Fibroblast of peridontal ligament (primary cell): ENCODE results near the gene EMILIN3.

ENCODE experiments used
- DNase-seq: peaks from one replicate; pipeline ENCODE4 v3.0.0-alpha.2; 2010; ENCODE audit errors: extremely low read depth

EMILIN3 gene

GRCh38 chr20:41366546-41367392, at the start of gene EMILIN3:
Gene EMILIN3, minus strand, starts transcription at chr20:41366818. Its CDS starts 184 bp downstream, at chr20:41366634.
- DNase-seq: no peak

GRCh38 chr20:41415191-41415590, 48.6 kb upstream of the EMILIN3 start:
- DNase-seq: no peak

GRCh38 chr20:41413169-41413568, 46.6 kb upstream of the EMILIN3 start:
- no peak for DNase-seq

GRCh38 chr20:41412324-41413120, 45.9 kb upstream of the EMILIN3 start:
- no peak for DNase-seq

- peak; percentile 74 for DNase-seq
Measured at GRCh38 chr20:41411391-41411847, 44.8 kb upstream of the EMILIN3 start.

- DNase-seq: no peak
Measured at GRCh38 chr20:41408986-41409385, 42.4 kb upstream of the EMILIN3 start.

- no peak for DNase-seq
Measured at GRCh38 chr20:41408156-41408794, 41.7 kb upstream of the EMILIN3 start.

- DNase-seq: no peak
Measured at GRCh38 chr20:41407607-41408006, 41.0 kb upstream of the EMILIN3 start.

GRCh38 chr20:41406896-41407444, 40.4 kb upstream of the EMILIN3 start:
- no peak for DNase-seq

- DNase-seq: no peak
Measured at GRCh38 chr20:41406353-41406752, 39.7 kb upstream of the EMILIN3 start.

- no peak for DNase-seq
Measured at GRCh38 chr20:41405436-41405835, 38.8 kb upstream of the EMILIN3 start.

- no peak for DNase-seq
Measured at GRCh38 chr20:41403604-41404003, 37.0 kb upstream of the EMILIN3 start.

GRCh38 chr20:41398408-41398807, 31.8 kb upstream of the EMILIN3 start:
- peak; percentile 55 for DNase-seq

GRCh38 chr20:41395667-41396664, 29.3 kb upstream of the EMILIN3 start:
- no peak for DNase-seq

GRCh38 chr20:41394931-41395666, 28.5 kb upstream of the EMILIN3 start:
- DNase-seq: no peak

- DNase-seq: no peak
Measured at GRCh38 chr20:41394081-41394480, 27.5 kb upstream of the EMILIN3 start.

- DNase-seq: no peak
Measured at GRCh38 chr20:41393705-41394066, 27.1 kb upstream of the EMILIN3 start.

GRCh38 chr20:41392871-41393704, 26.5 kb upstream of the EMILIN3 start:
- DNase-seq: peak; percentile 50

- no peak for DNase-seq
Measured at GRCh38 chr20:41392295-41392694, 25.7 kb upstream of the EMILIN3 start.
